SU-DHL-6 (cell line): ENCODE data around the gene ORAI2.
"Not testable (repeated sequence)": the region's sequence is repeated elsewhere in the genome, so short reads cannot be mapped to it uniquely, and the experiment has no call there.

Source experiments
- EZH2phosphoT487 ChIP-seq: fragments of 200-600 bp; sonication (generic), shearing (Covaris generic); conservative IDR thresholded peaks from 2 replicates; pipeline ENCODE4 v1.6.1; 2018; ENCODE audit warnings: mild to moderate bottlenecking, antibody characterized with exemption, low read length, moderate library complexity, mixed read lengths
- TF ChIP-seq, protein P1 (sequence below): fragments of 200-600 bp; sonication (generic); IDR thresholded peaks from one replicate; pipeline ENCODE4 v1.5.1; 2017; ENCODE audit warnings: antibody characterized with exemption, mild to moderate bottlenecking, low read length, moderate library complexity; ENCODE audit not compliant: insufficient read depth, poor library complexity, severe bottlenecking

DNA sequence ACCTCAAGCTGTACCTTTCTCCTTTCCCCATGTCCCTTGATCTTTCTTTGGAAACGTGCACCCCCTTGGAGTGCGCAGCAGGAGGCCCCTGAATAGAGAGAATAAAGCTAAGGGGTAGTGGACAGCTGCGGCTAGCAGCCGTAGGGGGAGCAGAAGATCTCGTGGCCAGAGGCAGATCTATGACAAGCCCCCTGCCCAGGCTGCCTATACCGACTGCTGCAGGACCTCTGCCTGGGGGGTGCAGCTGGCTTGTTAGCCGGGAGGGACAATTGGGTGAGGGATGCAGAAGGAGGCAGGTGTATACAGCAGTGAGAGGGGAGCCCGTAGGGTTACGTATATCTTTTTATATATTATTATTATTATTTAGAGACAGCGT is 45.8 kb downstream of the ORAI2 start:
- TF ChIP-seq, protein P1, sequence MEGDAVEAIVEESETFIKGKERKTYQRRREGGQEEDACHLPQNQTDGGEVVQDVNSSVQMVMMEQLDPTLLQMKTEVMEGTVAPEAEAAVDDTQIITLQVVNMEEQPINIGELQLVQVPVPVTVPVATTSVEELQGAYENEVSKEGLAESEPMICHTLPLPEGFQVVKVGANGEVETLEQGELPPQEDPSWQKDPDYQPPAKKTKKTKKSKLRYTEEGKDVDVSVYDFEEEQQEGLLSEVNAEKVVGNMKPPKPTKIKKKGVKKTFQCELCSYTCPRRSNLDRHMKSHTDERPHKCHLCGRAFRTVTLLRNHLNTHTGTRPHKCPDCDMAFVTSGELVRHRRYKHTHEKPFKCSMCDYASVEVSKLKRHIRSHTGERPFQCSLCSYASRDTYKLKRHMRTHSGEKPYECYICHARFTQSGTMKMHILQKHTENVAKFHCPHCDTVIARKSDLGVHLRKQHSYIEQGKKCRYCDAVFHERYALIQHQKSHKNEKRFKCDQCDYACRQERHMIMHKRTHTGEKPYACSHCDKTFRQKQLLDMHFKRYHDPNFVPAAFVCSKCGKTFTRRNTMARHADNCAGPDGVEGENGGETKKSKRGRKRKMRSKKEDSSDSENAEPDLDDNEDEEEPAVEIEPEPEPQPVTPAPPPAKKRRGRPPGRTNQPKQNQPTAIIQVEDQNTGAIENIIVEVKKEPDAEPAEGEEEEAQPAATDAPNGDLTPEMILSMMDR, result not testable (repeated sequence)
- not testable (repeated sequence) for TF ChIP-seq EZH2phosphoT487
